ENCODE measurements around the gene APCDD1L.

The APCDD1L gene

DNA sequence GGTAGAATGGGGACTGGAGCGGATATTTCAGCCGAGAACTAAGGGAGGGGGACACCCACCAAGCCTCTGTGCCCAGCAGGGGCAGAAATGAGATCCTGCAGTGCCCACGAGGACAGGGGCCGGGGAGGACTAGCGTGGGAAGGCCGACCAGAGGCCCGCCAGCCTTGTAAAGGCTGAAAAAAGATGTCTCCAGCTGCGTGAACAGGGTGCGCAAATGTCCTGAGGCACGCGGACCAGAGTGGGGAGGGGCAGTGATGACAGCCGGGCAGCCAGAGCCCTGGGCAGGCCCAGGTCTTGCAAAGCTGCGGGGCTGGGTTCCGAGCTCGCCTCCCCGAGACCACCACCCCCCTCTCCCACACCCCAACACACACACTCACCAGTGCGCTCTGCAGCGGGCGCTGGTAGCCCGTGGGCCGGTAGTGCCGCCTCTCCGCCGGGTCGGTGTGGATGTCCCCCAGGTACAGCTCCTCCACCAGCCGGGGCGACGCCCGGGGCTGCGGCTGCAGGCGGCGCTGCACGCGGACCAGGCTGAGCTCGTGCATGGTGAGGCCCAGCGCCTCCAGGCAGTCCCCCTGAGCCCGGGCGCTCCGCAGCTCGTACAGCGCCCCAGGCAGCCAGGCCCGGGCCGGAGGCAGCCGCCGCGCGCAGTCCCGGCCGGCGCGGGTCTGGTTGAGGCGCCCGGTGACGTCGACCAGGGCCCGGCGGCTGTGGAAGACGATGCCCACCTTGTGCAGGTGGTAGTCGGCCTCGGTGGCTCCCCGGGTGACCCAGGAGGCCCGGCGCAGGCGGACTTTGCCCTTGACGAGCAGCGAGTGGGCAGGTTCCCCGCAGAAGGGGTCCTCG, 48.2 kb downstream of the APCDD1L start:
- TF ChIP-seq, protein P1, sequence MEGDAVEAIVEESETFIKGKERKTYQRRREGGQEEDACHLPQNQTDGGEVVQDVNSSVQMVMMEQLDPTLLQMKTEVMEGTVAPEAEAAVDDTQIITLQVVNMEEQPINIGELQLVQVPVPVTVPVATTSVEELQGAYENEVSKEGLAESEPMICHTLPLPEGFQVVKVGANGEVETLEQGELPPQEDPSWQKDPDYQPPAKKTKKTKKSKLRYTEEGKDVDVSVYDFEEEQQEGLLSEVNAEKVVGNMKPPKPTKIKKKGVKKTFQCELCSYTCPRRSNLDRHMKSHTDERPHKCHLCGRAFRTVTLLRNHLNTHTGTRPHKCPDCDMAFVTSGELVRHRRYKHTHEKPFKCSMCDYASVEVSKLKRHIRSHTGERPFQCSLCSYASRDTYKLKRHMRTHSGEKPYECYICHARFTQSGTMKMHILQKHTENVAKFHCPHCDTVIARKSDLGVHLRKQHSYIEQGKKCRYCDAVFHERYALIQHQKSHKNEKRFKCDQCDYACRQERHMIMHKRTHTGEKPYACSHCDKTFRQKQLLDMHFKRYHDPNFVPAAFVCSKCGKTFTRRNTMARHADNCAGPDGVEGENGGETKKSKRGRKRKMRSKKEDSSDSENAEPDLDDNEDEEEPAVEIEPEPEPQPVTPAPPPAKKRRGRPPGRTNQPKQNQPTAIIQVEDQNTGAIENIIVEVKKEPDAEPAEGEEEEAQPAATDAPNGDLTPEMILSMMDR (IDR thresholded peaks at IDR 0.05; ENCODE audit: low read depth, low read length), result no peak
- no peak overlapping the region for H3K4me3 ChIP-seq (replicated peaks in 1 of 2; ENCODE audit: low read depth in 2 of 2, low read length in 2 of 2)
- no peak for DNase-seq (ENCODE audit: low read depth in 2 of 2)

DNA sequence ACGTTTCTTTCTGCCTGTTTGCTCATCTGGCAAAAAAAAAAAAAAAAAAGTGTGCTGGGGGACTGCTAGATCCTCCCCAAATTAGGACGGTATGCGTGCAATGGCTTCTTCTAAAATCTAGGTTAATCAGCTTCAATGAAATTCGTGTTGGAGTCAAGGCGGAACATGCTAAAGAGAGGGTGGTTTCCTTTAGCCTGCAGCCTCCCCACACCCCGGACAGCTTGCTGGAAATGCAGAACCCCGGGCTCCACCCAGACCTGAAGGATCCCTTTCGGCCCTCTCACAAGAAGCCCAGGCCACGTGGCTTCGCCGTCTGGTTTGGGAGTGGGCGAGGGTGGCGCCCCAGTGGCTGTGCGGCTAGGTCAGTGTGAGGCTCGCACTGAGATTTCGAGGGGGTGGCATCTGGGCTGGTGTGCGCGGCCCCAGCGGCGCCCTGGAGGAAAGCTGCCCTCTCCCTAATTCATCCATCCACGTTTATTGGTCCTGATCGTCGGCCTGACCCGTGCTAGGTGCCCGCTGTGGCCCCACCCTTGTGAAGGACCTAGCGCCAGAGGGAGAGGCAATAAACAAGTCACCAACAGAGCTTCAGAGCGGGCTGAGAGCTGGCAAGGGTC, 49.0 kb downstream of the APCDD1L start:
- TF ChIP-seq, protein P1 (IDR thresholded peaks at IDR 0.05; ENCODE audit: low read depth, low read length), result no peak
- H3K4me3 ChIP-seq (replicated peaks in 1 of 2; ENCODE audit: low read depth in 2 of 2, low read length in 2 of 2), result no peak overlapping the region
- no peak for DNase-seq (ENCODE audit: low read depth in 2 of 2)

DNA sequence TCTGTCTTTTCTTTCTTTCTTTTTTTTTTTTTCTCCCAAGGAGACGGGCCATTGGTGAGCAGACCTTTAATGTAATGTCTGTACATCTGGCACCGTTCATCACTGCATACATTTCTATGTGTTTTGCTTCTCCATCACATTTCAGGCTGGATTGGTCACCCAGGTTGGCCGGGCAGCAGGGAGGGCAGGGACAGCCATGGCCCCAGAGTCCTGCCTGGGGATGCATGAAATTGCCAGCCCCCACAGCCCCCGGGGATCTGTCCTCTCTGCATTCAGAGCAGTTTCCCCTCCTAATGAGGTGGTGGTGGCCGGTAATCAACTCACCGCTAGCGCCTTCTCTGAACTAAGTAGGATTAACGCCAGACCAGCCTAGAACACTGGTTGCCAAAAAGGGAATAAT, 50.4 kb downstream of the APCDD1L start:
- no peak for DNase-seq (ENCODE audit: low read depth in 2 of 2)
- H3K4me3 ChIP-seq (replicated peaks in 1 of 2; ENCODE audit: low read depth in 2 of 2, low read length in 2 of 2), result no peak overlapping the region
- TF ChIP-seq, protein P1 (IDR thresholded peaks at IDR 0.05; ENCODE audit: low read depth, low read length), result no peak

DNA sequence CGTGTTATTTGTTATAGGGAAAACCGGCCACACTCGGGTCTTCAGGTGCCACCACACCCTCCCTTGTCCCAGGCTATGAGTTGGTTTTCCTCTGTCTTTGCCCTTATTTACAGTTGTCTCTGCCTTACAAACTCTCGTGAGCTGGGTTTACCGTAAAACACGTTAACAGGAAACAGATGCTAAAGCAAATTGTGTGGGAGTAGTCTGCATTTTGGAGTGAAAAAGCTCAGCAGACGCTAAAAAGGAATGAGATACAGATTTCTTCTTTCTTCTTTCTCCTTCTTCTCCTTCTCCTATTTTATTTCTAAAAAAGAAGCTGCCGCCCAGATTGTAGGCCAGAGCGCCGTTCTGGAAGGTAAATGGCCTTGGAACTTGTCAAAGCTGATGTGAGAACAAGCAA, 51.9 kb downstream of the APCDD1L start:
- TF ChIP-seq, protein P1 (IDR thresholded peaks at IDR 0.05; ENCODE audit: low read depth, low read length), result no peak
- no peak overlapping the region for H3K4me3 ChIP-seq (replicated peaks in 1 of 2; ENCODE audit: low read depth in 2 of 2, low read length in 2 of 2)
- DNase-seq (ENCODE audit: low read depth in 2 of 2), result no peak

DNA sequence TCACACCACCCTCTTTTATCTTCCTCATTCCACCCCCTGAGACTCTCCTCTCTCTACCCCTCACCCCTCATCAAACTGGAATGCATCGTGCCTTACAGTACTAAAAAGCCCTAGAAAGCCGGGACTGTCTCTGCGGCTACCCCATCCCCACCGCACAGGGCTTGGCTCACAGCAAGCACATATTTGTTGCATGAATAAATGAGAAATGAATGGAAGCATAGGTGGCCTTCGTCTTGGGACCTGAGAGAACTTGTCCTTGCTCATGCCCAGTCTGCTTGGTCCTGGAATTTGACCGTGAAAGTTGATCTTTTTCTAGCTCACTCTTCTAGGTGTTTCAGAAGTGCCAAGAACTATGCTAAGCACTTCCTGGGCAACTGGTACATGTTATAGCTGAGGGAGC, 53.3 kb downstream of the APCDD1L start:
- TF ChIP-seq, protein P1 (IDR thresholded peaks at IDR 0.05; ENCODE audit: low read depth, low read length), result no peak
- H3K4me3 ChIP-seq (replicated peaks in 1 of 2; ENCODE audit: low read depth in 2 of 2, low read length in 2 of 2), result no peak overlapping the region
- no peak for DNase-seq (ENCODE audit: low read depth in 2 of 2)

DNA sequence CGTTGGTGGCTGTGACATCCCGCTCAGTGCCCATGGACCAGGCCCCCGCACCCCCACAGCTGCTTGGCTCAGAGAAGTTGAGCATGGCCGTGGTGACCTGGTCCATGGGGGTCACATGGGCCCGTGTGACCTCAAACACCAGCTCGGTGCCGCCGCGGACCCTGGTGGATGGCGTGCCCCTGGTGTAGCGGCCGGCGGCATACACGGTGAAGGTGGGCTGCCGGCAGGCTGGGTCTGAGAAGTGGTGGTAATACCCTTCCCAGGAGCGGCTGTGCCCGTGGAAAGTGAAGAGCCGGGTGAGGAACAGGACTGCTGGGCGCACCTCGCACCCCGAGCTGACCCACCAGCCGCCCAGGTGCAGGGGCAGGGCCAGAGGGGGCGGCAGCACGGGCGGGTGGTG, 54.1 kb downstream of the APCDD1L start:
- TF ChIP-seq, protein P1 (IDR thresholded peaks at IDR 0.05; ENCODE audit: low read depth, low read length), result no peak
- no peak overlapping the region for H3K4me3 ChIP-seq (replicated peaks in 1 of 2; ENCODE audit: low read depth in 2 of 2, low read length in 2 of 2)
- DNase-seq (ENCODE audit: low read depth in 2 of 2), result no peak

Measured in cardiac fibroblast (primary cell).